Breast epithelium (tissue), 3 donors: ENCODE results near the gene FXYD4.

Experiments used
- CTCF ChIP-seq, 3 donors: fragments of 450-650 bp; IDR thresholded peaks; one replicate each; pipeline ENCODE4 v1.5.1; 2016 to 2017; ENCODE audit warnings: antibody characterized with exemption in 3 of 3, mild to moderate bottlenecking in 3 of 3, moderate library complexity in 3 of 3
- POLR2A ChIP-seq: fragments of 450-650 bp; IDR thresholded peaks from one replicate; pipeline ENCODE4 v1.6.1; 2016; ENCODE audit warnings: antibody characterized with exemption, mild to moderate bottlenecking, moderate library complexity
- POLR2AphosphoS5 ChIP-seq, 3 donors: sonication (generic); formaldehyde crosslinking; IDR thresholded peaks; one replicate each; pipeline ENCODE4 v1.6.1; 2017; ENCODE audit warnings: antibody characterized with exemption in 3 of 3

GRCh38 chr10:43391496-43391895 is 20.1 kb downstream of the FXYD4 start:
- TF ChIP-seq CTCF (IDR thresholded peaks at IDR 0.05): no peak
- no peak for TF ChIP-seq POLR2A
- TF ChIP-seq POLR2AphosphoS5 (IDR thresholded peaks at IDR 0.05): no peak
